Activated naive CD4-positive, alpha-beta T cell treated with anti-CD3 and anti-CD28 coated beads, Interleukin-2, amount 50 U/mL, for 24 hours (primary cell): ENCODE results near the gene RTN1.

Source experiments
- H3K27ac Mint-ChIP-seq: one replicate; pipeline ENCODE4 v1.8.0; 2021; ENCODE audit warnings: mild to moderate bottlenecking, mixed read lengths
- H3K27me3 Mint-ChIP-seq: one replicate; pipeline ENCODE4 v1.8.0; 2021; ENCODE audit warnings: mixed read lengths
- H3K36me3 Mint-ChIP-seq: one replicate; pipeline ENCODE4 v1.8.0; 2021; ENCODE audit warnings: mixed read lengths
- H3K4me1 Mint-ChIP-seq: one replicate; pipeline ENCODE4 v1.8.0; 2021; ENCODE audit warnings: mixed read lengths
- H3K4me3 Mint-ChIP-seq: one replicate; pipeline ENCODE4 v1.8.0; 2021; ENCODE audit warnings: mild to moderate bottlenecking, mixed read lengths
- H3K9me3 Mint-ChIP-seq: one replicate; pipeline ENCODE4 v1.8.0; 2021; ENCODE audit warnings: mixed read lengths

RTN1 gene

DNA sequence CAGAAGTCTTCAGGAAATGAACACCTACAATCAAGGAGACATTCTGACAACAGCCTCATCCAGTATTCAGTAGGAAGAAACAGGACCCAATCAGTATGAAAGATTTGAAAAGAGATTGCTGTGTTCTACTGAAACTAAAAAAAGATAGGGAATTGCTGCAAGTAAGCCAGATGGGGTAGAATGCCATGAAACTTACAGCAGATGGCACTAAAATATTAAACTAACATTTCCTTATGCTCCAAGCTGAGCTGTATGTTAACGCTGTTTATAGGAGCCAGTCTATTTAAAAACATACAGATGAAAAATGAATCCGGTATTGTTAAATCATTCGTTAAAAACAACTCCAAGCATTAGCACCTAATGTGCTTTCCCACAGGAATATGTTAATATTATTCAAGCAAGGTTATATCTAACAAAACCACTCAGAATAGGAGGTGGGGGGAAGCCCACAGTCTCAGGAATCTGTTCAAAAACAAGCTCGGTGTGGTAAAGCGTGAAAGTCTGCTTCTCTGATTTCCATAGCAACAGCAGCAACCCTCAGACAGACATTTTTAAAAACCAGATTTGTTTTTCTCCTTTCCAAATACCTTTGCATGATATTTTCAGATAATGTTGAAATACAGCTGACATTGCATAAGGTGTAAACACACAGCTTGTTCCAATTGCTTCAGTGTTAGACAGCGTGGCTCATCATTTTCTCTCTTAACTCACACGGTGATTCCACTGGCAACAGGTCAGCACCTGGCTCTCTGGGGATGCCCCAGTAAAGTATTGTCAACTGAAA is 162.6 kb downstream of the RTN1 start:
- H3K36me3 Mint-ChIP-seq: no peaks in the 10 kb centered on the region
- H3K4me3 Mint-ChIP-seq: no peak overlapping the region
- no peak overlapping the region for H3K27ac Mint-ChIP-seq
- H3K4me1 Mint-ChIP-seq: no peaks in the 10 kb centered on the region
- peaks cover 4% of the 10 kb centered on the region for H3K27me3 Mint-ChIP-seq
- no peaks in the 10 kb centered on the region for H3K9me3 Mint-ChIP-seq

DNA sequence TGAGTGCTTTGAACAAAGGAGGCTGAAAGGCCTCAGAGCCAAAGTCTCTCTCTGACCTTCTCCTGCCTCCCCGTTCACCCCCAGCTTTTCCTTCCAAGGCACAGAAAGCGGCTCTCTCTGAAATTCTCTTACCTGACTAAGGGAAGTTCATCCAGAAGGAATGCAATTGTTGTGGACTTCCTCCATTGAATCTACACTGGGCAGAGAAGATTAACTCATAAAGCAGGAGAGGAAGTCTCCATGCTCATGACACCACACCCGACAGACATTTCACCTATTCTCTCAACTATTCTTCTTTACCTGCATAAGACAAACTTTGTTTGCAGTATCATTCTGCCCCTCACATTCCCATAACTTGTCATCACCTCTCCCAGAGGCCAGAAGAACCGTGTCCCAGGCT is 164.7 kb downstream of the RTN1 start:
- peaks cover 5% of the 10 kb centered on the region for H3K9me3 Mint-ChIP-seq
- no peaks in the 10 kb centered on the region for H3K36me3 Mint-ChIP-seq
- no peak overlapping the region for H3K4me3 Mint-ChIP-seq
- no peak overlapping the region for H3K27ac Mint-ChIP-seq
- H3K4me1 Mint-ChIP-seq: no peaks in the 10 kb centered on the region
- H3K27me3 Mint-ChIP-seq: peaks cover 4% of the 10 kb centered on the region

DNA sequence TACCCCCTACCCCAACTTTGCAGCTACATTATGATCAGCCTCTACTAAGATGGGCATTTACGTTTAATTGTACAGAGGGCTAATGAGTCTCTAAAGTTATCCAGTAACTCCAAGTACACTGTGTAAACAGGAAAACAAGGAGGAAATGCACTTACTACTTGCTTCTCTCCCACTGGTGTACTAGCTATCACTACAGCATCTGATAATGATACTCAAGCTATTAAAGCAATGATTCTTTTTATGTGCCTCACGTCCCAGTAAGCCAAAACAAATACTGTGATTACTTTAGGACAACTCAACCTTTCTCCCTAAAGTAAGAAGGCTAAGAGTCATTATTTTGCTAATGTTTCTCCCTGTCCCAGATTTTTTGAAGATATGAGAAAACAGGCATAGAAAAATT is 165.3 kb downstream of the RTN1 start:
- Mint-ChIP-seq H3K27me3 (peaks cover 4% of the 10 kb centered on the region), H3K9me3 (peaks cover 5% of the 10 kb centered on the region), H3K27ac (no peak overlapping the region), H3K4me3 (no peak overlapping the region), H3K36me3 (no peaks in the 10 kb centered on the region), H3K4me1 (no peaks in the 10 kb centered on the region)

DNA sequence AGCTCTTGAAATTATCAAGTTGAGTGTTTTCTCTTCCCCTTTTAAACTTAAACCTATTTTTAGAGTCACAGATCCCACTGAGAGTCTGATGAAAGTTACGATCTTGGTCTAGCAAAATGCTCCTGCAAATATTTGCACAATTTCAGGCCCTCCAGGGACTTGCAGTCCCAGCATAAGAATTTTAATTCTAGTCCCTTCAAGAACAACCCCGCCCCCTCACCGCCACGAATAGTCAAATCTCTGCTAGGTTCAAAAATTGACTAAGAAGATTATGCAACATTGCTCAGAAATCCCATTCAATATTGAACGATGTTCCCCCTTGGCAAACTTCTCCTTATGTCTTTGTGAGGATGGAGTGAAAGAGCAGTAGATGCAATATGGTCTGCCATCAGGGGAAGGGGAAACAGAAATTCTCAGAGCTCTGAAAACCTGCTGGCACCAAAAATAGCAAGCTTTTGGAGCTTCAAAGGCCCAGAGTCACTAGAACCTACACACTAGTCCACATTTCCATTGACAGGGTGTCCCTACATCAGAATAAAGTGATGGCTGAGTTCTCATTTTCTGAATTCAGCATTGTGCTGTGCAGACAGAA is 166.4 kb downstream of the RTN1 start:
- H3K9me3 Mint-ChIP-seq: peaks cover 5% of the 10 kb centered on the region
- H3K4me3 Mint-ChIP-seq: no peak overlapping the region
- H3K36me3 Mint-ChIP-seq: no peaks in the 10 kb centered on the region
- peaks cover 4% of the 10 kb centered on the region for H3K27me3 Mint-ChIP-seq
- H3K4me1 Mint-ChIP-seq: no peaks in the 10 kb centered on the region
- no peak overlapping the region for H3K27ac Mint-ChIP-seq

DNA sequence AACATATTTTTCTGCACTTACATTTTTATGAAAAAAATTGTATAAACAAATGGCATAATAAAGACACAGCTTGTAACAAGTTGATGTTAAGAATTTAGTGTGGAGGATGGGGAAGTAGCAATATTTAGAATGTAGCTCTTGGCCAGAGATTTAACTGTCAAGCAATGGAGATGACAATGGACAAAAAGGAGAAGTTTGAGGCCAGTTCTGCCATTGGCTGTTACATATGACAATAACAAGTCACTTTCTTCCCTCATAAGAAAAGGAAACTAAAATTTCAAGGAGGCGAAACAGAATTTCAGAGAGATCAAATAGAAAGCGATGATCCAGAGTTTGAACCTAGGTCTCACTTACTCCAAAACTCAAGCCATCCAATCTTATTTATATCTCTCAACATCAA is 171.1 kb downstream of the RTN1 start:
- Mint-ChIP-seq H3K4me1 (no peaks in the 10 kb centered on the region), H3K36me3 (no peaks in the 10 kb centered on the region), H3K27me3 (peaks cover 9% of the 10 kb centered on the region), H3K4me3 (no peak overlapping the region), H3K27ac (no peak overlapping the region), H3K9me3 (peaks cover 5% of the 10 kb centered on the region)

DNA sequence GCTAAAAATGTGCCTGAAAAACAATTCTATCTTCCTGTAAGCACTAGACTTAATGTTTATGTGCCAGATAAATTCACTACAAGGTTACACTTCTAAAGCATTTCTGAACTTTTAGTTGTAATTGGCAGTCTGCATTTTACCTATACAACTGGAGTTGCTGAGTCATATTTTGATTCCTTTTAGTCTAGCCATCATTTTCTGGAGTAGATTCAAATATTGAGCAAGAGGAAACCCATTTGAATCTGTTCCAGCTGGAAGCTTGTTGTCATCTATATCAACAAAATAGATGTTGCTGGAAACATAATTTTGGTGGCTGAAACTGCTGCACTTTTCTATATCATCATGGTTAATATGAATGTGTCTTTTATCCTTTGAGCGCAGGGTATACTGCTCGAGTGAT is 171.8 kb downstream of the RTN1 start:
- Mint-ChIP-seq H3K4me3 (no peak overlapping the region), H3K27ac (no peak overlapping the region), H3K4me1 (no peaks in the 10 kb centered on the region), H3K27me3 (peaks cover 5% of the 10 kb centered on the region), H3K9me3 (peaks cover 5% of the 10 kb centered on the region), H3K36me3 (no peaks in the 10 kb centered on the region)

DNA sequence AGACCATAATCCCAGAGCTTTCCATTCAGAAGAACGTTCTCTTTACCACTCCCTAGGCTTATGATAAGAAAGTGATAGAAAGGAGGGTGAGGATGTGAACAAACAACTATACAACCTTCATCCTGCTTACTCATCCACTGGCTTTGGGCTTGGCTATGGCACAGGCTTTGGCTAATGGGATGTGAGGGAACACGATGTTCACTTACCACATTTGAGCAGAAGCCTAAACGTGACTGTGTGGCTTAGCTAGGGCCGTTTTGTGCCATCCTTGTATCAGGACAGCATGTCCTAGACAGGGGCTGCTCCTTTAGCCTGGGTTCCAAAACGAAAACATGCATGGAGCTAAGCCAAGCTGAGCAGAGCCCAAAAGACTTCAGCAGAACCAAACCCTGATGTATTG is 175.4 kb downstream of the RTN1 start:
- Mint-ChIP-seq H3K36me3 (no peaks in the 10 kb centered on the region), H3K9me3 (no peaks in the 10 kb centered on the region), H3K4me3 (no peak overlapping the region), H3K27me3 (peaks cover 5% of the 10 kb centered on the region), H3K27ac (no peak overlapping the region), H3K4me1 (no peaks in the 10 kb centered on the region)

DNA sequence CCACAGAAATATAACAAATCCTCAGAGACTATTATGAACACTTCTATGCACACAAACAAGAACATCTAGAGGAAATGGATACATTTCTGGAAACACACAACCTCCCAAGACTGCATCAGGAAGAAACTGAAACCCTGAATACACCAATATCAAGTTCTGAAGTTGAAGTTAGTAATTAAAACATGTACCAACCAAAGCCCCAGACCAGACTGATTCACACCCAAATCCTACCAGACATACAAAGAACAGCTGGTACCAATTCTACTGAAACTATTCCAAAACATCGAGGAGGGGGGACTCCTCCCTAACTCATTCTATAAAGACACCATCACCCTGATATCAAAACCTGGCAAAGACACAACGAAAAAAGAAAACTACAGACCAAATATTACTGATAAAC is 179.3 kb downstream of the RTN1 start:
- H3K27me3 Mint-ChIP-seq: peaks cover 7% of the 10 kb centered on the region
- H3K4me1 Mint-ChIP-seq: no peaks in the 10 kb centered on the region
- H3K27ac Mint-ChIP-seq: no peak overlapping the region
- no peaks in the 10 kb centered on the region for H3K36me3 Mint-ChIP-seq
- no peaks in the 10 kb centered on the region for H3K9me3 Mint-ChIP-seq
- no peak overlapping the region for H3K4me3 Mint-ChIP-seq

DNA sequence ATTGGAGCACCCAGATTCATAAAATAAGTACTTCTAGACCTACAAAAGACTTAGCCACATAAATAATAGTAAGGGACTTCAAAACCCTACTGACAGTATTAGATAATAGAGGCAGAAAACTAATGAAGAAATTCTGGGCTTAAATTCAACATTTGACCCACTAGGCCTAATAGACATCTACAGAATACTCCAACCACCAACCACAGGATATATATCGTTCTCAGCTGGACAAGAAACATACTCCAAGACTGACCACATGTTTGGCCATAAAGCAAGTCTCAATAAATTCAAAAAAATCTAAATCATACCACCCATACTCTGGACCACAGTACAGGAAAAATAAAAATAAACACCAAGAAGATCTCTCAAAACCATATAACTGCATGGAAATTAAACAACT is 180.2 kb downstream of the RTN1 start:
- Mint-ChIP-seq H3K9me3 (no peaks in the 10 kb centered on the region), H3K4me1 (no peaks in the 10 kb centered on the region), H3K27ac (no peak overlapping the region), H3K36me3 (no peaks in the 10 kb centered on the region), H3K4me3 (no peak overlapping the region), H3K27me3 (peaks cover 11% of the 10 kb centered on the region)

DNA sequence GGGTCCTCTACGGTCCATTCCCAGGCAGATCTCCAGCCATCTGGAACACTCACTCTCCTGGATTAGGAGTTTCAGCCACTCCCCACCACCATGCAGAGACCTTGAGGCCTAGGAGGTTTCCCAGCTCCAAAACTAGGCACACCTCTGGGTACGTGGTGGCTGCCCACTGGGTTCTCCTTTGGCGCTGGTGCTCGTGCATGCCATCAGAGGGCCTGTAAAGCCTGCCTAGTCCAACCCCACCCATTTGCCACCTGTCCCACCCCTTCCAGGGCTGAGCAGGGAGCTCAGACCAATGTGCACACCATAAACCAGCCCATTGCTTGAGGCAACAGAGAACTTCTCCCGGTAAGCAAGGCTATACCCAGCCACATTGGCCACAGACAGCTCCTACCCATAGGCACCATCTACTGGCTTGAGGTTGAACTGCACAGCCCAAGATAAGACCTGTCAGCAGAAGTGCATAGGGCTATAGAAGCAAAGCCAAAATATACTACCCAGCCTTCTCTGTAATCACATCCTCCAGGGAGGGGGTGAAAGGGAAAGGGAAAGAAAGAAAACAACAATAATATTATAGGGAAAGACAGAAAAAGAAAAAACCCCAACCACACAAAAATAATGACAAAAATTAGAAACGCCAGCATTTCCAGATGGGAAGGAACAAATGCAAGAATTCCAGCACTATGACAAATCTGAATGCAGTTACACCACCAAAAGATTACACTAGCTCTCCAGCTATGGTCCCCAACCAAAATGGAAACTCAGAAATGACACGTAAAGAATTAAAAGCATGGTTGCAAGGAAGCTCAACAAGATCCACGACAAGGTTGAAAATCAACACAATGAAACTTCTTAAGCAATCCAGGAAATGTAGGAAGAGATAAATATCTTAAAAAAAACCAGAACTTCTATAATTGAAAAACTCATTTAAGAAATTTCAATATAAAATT is 182.1 kb downstream of the RTN1 start:
- H3K4me1 Mint-ChIP-seq: no peaks in the 10 kb centered on the region
- no peak overlapping the region for H3K4me3 Mint-ChIP-seq
- no peaks in the 10 kb centered on the region for H3K9me3 Mint-ChIP-seq
- no peak overlapping the region for H3K27ac Mint-ChIP-seq
- peaks cover 14% of the 10 kb centered on the region for H3K27me3 Mint-ChIP-seq
- H3K36me3 Mint-ChIP-seq: no peaks in the 10 kb centered on the region

DNA sequence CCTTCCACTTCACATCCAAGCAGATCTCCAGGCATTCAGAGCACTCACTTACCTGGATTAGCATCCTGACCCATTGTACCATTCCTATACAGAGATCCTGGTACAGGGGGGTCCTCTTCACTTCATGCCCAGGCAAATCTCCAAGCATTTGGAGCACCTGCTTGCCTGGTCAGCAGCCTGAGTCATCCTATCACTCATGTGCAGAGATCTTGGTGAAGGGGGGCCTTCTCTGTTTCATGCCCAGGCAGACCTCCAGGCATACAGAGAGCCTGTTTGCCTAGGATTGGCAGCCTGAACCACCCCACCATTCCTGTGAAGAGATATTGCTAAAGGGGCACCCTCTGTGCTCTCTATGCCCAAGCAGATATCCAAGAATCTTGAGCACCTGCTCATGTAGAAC is 182.9 kb downstream of the RTN1 start:
- H3K9me3 Mint-ChIP-seq: no peaks in the 10 kb centered on the region
- peaks cover 16% of the 10 kb centered on the region for H3K27me3 Mint-ChIP-seq
- no peaks in the 10 kb centered on the region for H3K4me1 Mint-ChIP-seq
- no peak overlapping the region for H3K27ac Mint-ChIP-seq
- H3K36me3 Mint-ChIP-seq: no peaks in the 10 kb centered on the region
- no peak overlapping the region for H3K4me3 Mint-ChIP-seq

DNA sequence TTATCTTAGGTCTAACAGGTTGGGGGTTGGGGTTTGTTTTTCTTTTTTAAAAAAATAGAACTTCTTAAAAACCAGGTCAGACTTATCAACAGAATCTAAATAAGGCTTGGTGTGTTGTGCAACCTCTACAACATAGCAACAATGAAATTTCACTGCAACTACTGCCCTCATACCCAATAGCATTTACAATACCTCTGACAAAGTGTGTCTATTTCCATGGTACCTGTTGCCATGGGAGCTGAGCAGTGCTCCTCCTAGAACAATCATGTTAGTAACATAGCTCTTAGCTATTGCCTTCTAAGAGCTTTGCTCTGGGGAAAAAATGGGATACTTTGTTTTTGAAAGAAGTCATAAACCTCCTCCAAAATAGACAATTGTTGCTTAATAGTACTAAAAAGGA is 190.7 kb downstream of the RTN1 start:
- H3K9me3 Mint-ChIP-seq: no peaks in the 10 kb centered on the region
- H3K27ac Mint-ChIP-seq: no peak overlapping the region
- no peaks in the 10 kb centered on the region for H3K4me1 Mint-ChIP-seq
- peaks cover 17% of the 10 kb centered on the region for H3K27me3 Mint-ChIP-seq
- no peaks in the 10 kb centered on the region for H3K36me3 Mint-ChIP-seq
- no peak overlapping the region for H3K4me3 Mint-ChIP-seq

DNA sequence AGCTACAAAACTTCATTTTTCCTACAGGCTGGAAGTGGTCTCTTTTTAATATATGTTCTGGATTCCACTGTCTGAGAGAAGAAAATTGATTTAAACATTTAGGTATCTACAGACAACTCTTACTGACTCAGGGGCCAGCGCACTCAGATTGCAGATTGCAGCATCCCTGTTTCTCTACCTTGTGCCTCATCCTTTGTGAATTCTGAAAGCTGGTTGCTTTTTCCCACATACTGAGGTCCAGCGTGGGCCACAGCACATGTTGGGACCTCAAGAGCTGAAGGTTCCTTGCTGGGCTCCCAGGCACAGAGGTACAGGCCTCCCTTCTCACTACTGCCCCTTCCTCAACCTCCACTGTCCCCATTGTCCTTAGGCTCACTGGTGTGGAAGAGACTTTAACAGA is 192.2 kb downstream of the RTN1 start:
- H3K9me3 Mint-ChIP-seq: peaks cover 3% of the 10 kb centered on the region
- H3K27ac Mint-ChIP-seq: no peak overlapping the region
- H3K4me1 Mint-ChIP-seq: no peaks in the 10 kb centered on the region
- H3K27me3 Mint-ChIP-seq: peaks cover 13% of the 10 kb centered on the region
- no peak overlapping the region for H3K4me3 Mint-ChIP-seq
- H3K36me3 Mint-ChIP-seq: no peaks in the 10 kb centered on the region

DNA sequence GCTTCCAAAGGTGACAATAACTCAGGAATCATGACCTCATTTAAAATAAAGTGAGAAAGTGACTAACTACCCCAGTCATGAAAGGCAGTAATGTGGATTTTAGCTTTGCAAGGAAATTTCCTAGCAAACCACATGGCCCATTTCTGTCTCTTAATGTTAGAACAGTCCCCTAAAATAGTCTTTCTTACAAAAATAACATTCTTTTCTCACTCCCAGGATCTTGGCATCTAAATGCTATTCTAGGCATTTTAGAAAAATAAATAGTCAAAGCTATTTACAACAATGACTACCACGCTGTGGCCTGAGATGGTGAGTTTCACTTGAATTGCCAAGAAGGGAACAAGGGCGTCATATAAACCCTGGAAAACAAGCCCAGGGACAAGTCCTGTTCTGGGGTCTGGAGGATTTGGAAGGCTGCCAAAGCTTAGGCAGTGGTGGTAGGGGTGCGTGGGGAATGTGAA is 192.8 kb downstream of the RTN1 start:
- H3K4me3 Mint-ChIP-seq: no peak overlapping the region
- H3K36me3 Mint-ChIP-seq: no peaks in the 10 kb centered on the region
- peaks cover 12% of the 10 kb centered on the region for H3K27me3 Mint-ChIP-seq
- H3K4me1 Mint-ChIP-seq: no peaks in the 10 kb centered on the region
- no peak overlapping the region for H3K27ac Mint-ChIP-seq
- H3K9me3 Mint-ChIP-seq: peaks cover 3% of the 10 kb centered on the region

DNA sequence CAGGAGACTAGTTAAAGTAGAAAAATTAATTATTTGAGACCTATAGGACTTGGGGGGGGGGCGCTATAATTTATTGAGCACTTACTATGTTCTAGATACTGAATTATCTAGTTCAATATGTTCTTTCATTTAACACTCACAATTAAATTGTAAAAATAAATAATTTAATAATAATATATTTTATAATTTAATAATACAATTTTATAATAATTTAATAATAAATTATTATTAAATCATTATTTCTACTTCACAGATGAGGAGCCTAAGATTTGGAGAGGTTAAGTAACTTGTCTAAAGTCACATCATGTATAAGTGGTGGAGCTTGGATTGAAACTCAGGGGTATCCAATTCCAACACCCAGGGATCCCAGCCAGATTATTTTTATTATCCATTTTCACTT is 195.2 kb downstream of the RTN1 start:
- Mint-ChIP-seq H3K27ac (no peak overlapping the region), H3K36me3 (no peaks in the 10 kb centered on the region), H3K27me3 (peaks cover 3% of the 10 kb centered on the region), H3K4me3 (no peak overlapping the region), H3K9me3 (peaks cover 3% of the 10 kb centered on the region), H3K4me1 (no peaks in the 10 kb centered on the region)

DNA sequence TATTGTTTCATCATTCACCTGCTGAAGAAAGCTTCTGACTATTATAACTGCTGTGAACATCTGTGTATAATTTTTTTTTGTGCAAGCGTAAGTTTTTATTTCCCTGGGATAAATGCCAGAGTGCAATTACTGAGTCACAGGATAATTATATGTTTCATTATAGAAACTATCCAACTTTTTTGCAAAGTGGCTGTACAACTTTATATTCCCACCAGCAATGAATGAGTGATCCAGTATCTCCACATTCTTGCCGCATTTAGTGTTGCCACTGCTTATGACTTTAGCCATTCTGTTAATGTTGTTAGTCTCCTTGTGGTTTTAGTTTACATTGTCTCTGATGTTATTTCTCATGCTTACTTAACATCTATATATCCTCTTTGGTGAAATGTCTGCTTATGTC is 205.8 kb downstream of the RTN1 start:
- Mint-ChIP-seq H3K9me3 (no peaks in the 10 kb centered on the region), H3K27me3 (peaks cover 2% of the 10 kb centered on the region)

More for the DNA sequence above, 205.8 kb downstream of the RTN1 start:
- no peak overlapping the region for H3K27ac Mint-ChIP-seq
- H3K4me3 Mint-ChIP-seq: no peak overlapping the region
- no peaks in the 10 kb centered on the region for H3K4me1 Mint-ChIP-seq
- H3K36me3 Mint-ChIP-seq: no peaks in the 10 kb centered on the region
